ENCODE data around the gene TUB. TPM values are rescaled to one million over a fixed set of nuclear protein-coding genes. Genes with fewer than 3 reads are reported as not detected.

The TUB gene
- total and polyA plus RNA-seq, 2 donors (not counting 1 experiment from before 2014, with no cell fraction given) = 0.06 to 0.10 TPM

DNA sequence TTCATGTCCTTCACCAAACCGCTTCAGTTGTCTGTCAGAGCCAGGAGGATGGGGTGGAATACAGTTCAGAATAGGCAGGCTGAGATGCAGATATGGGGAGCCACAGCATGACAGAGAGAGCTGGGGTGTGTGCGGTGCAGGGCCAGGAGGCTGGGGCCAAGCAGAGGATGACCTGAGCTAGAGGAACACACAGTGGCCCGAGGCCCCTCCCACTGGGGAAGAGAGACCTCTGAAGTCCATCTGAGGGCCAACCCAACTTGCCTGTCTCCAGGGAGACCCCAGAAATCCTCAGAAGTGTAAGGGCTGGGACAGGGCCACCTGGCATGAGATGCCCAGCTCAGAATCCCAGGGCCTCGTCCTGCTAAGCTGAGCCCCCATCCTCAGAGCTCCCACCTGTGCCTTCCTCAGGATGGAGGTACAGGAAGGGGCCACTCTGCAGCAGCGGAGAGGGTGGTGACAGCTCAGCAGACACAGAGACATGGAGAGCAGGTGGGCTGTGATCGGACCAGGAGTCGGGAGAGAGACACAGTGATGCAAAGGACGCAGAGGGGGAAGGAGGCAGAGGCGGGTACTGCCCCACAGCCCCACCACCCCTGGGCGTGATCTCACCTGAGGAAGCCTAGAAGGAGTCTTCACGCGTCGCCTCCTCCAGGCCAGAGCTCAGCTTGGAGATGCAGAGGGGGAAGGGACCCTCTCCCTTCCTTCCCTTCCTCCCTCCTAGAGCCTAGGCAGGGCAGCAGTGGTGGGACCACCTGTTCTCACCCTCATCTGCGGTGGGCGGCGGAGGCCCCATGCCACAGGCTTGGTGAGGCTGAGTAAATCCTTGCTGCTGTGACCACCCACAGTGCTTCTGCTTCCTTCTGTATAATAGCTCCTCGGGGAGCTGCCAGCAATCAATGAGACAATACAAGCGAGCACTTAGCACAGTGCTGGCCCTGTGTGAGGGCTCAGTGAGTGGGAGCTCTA is 9.1 kb upstream of the TUB start:
- POLR2A ChIA-PET = no interaction called here
- TF ChIP-seq EZH2 (IDR thresholded peaks at IDR 0.05; ENCODE audit: borderline replicate concordance, insufficient read depth, low read depth, low read length, poor library complexity, severe bottlenecking) (no peak), CTCF (IDR thresholded peaks at IDR 0.05) (no peak)
- peaks cover 0 to 2% (median 0%) of the 10 kb centered on the region in 4 experiments for H3K27me3 ChIP-seq (replicated peaks in 1 of 4; ENCODE audit: control extremely low read depth in 1 of 4, control insufficient read depth in 3 of 4, insufficient read depth in 4 of 4, low read length in 3 of 4)

More for the DNA sequence above, 9.1 kb upstream of the TUB start:
- H3K4me3 Mint-ChIP-seq = no peak overlapping the region
- CTCF ChIA-PET = no interaction called here
- H3K79me2 ChIP-seq (ENCODE audit: control insufficient read depth, insufficient read depth, low read length) = no peaks in the 10 kb centered on the region
- no peak for DNase-seq
- H3K9me3 ChIP-seq (ENCODE audit: control extremely low read depth in 1 of 3, control insufficient read depth in 2 of 3, insufficient read depth in 1 of 3, low read length in 2 of 3) = no peaks in the 10 kb centered on the region
- H2AFZ ChIP-seq (ENCODE audit: insufficient read depth, low read depth, low read length, poor library complexity, severe bottlenecking) = no peak overlapping the region
- H3K9me3 Mint-ChIP-seq (ENCODE audit: insufficient read depth) = no peaks in the 10 kb centered on the region
- H3K27ac Mint-ChIP-seq = no peak overlapping the region
- ATAC-seq (ENCODE audit: low read depth) = no peak
- 80% methylated on average over 11 of the region's 18 CpGs for WGBS (ENCODE audit: insufficient coverage)
- no peaks in the 10 kb centered on the region for H4K20me1 ChIP-seq (ENCODE audit: control insufficient read depth, insufficient read depth, low read length, poor library complexity, severe bottlenecking)
- H3K9ac ChIP-seq (ENCODE audit: low read length) = no peak overlapping the region
- peaks cover 39% of the 10 kb centered on the region for H3K27me3 Mint-ChIP-seq
- no peaks in the 10 kb centered on the region for H3K36me3 ChIP-seq (replicated peaks in 1 of 2; ENCODE audit: control extremely low read depth in 1 of 2, control insufficient read depth in 1 of 2, extremely low read depth in 1 of 2, insufficient read depth in 2 of 2, low read length in 1 of 2)
- H3K4me1 ChIP-seq (ENCODE audit: control insufficient read depth in 2 of 2, insufficient read depth in 2 of 2, low read length in 2 of 2) = peaks cover 5 to 7% of the 10 kb centered on the region in 2 donors
- H3K27ac ChIP-seq (ENCODE audit: low read length in 2 of 2) = no peak overlapping the region
- intact Hi-C loops (cut with micrococcal nuclease) = no loop called here
- H3K4me1 Mint-ChIP-seq = peaks cover 2% of the 10 kb centered on the region
- H3K4me3 ChIP-seq (ENCODE audit: control extremely low read depth in 1 of 5, extremely low read depth in 1 of 5, insufficient read depth in 1 of 5, low read depth in 2 of 5, low read length in 4 of 5) = no peak overlapping the region
- H3K4me2 ChIP-seq (replicated peaks; ENCODE audit: low read depth, low read length, poor library complexity, severe bottlenecking) = no peak overlapping the region

Data from B cell (primary cell).